Caco-2 (cell line): Measurements from ENCODE around the gene RAB35. TPM values are rescaled to one million over a fixed set of nuclear protein-coding genes. Genes with fewer than 3 reads are reported as not detected.

ENCODE experiments used
- BruUV-seq: library from RNA; stranded (reverse); fragments of 400-500 nt; replicated peaks from 2 replicates; lab custom pipeline; 2021; lab: Mats Ljungman, UMichigan
- CTCF ChIA-PET: fragments of 300-600 bp; sonication (Branson Sonifier 250); formaldehyde crosslinking; loops from one replicate; lab custom pipeline; 2022; ENCODE audit warnings: antibody characterized with exemption; lab: Charles Lee
- POLR2A ChIA-PET: fragments of 300-600 bp; sonication (Branson Sonifier 250); formaldehyde crosslinking; loops from one replicate; lab custom pipeline; 2022; ENCODE audit warnings: antibody characterized with exemption; lab: Charles Lee
- DNase-seq, 2 experiments: peaks; one replicate each; pipeline versions ENCODE4 v3.0.0 to v3.0.0-alpha.2; 2020 to 2022
- H3K27me3 ChIP-seq: replicated peaks from 2 replicates; pipeline ENCODE4 v1.6.0; 2011; ENCODE audit warnings: low read length; ENCODE audit not compliant: control insufficient read depth, insufficient read depth
- H3K36me3 ChIP-seq: 2 replicates; pipeline ENCODE4 v1.5.1; 2011; ENCODE audit warnings: low read length; ENCODE audit not compliant: control insufficient read depth, insufficient read depth
- H3K4me1 ChIP-seq: fragments of 250-450 bp; sonication (Bioruptor Pico); 2 replicates; pipeline ENCODE4 v1.5.1; 2020; ENCODE audit warnings: mild to moderate bottlenecking
- H3K4me3 ChIP-seq: 2 replicates; pipeline ENCODE4 v1.5.1; 2011; ENCODE audit warnings: low read depth, mild to moderate bottlenecking, control low read depth, low read length
- H3K9me3 ChIP-seq: fragments of 250-450 bp; sonication (Bioruptor Pico); 2 replicates; pipeline ENCODE4 v1.5.1; 2020; ENCODE audit warnings: mild to moderate bottlenecking, moderate library complexity
- H3K27ac Mint-ChIP-seq: one replicate; pipeline ENCODE4 v1.8.0; 2022; ENCODE audit warnings: mixed read lengths; ENCODE audit not compliant: unreplicated experiment
- H3K27me3 Mint-ChIP-seq: one replicate; pipeline ENCODE4 v1.8.0; 2022; ENCODE audit warnings: mixed read lengths; ENCODE audit not compliant: insufficient read depth, unreplicated experiment
- H3K36me3 Mint-ChIP-seq: one replicate; pipeline ENCODE4 v1.8.0; 2022; ENCODE audit warnings: mild to moderate bottlenecking, mixed read lengths; ENCODE audit not compliant: insufficient read depth, unreplicated experiment
- H3K4me1 Mint-ChIP-seq: one replicate; pipeline ENCODE4 v1.8.0; 2022; ENCODE audit warnings: low read depth, mixed read lengths; ENCODE audit not compliant: unreplicated experiment
- H3K4me3 Mint-ChIP-seq: one replicate; pipeline ENCODE4 v1.8.0; 2022; ENCODE audit warnings: mild to moderate bottlenecking, moderate library complexity, mixed read lengths; ENCODE audit not compliant: unreplicated experiment
- H3K9me3 Mint-ChIP-seq: one replicate; pipeline ENCODE4 v1.8.0; 2022; ENCODE audit warnings: mixed read lengths; ENCODE audit not compliant: unreplicated experiment
- CTCF ChIP-seq, 2 experiments: fragments of 200-600 bp in 1 of 2; IDR thresholded peaks; 1 replicate in 1 of 2; 2 replicates in 1 of 2; pipeline versions ENCODE4 v1.5.1 to v1.8.0; 2011 to 2022; ENCODE audit warnings: antibody characterized with exemption in 1 of 2, control low read depth in 1 of 2, inconsistent platforms in 1 of 2, low read depth in 1 of 2, low read length in 1 of 2, mild to moderate bottlenecking in 1 of 2, moderate library complexity in 1 of 2; ENCODE audit not compliant: insufficient read depth in 1 of 2, severe bottlenecking in 1 of 2, unreplicated experiment in 1 of 2
- intact Hi-C: fragments of 100-400 bp; cut with micrococcal nuclease; formaldehyde crosslinking; loops from one replicate; pipeline ENCODE4 v1.10.0; 2022; ENCODE audit not compliant: unreplicated experiment
- total RNA-seq: library from RNA; stranded (reverse); gene quantifications from 2 replicates; pipeline ENCODE4 v1.2.3, GENCODE V29; 2022

Gene RAB35
- total RNA-seq, 1 experiment from 2014 or later: 72.0 TPM

DNA sequence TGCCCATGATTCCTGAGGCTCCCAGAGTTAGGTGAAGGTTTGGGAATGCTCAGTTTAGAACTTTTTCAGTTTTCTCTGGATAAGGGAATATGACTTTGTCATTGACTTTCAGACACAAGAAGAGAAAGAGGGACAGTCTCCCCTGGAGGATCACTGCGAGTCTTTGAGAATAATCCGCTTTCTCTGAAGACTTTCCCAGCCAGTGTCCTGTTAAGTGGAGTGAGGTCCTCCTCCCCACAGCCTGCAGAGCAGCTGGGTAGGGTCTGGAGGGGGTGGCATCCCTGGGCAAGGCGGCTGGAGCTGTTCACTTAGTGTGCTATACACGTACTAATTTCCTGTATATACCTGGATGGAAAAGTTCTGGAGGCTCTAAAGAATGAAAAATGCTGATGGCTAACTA lies 8.5 kb upstream of the RAB35 start:
- no peak for TF ChIP-seq CTCF (IDR thresholded peaks at IDR 0.05; ENCODE audit: insufficient read depth in 1 of 2, low read depth in 1 of 2, low read length in 1 of 2, severe bottlenecking in 1 of 2, unreplicated experiment in 1 of 2)
- H3K9me3 ChIP-seq: no peaks in the 10 kb centered on the region
- no TSS peak for BruUV-seq
- H3K4me1 Mint-ChIP-seq: peaks cover 9% of the 10 kb centered on the region
- no peak overlapping the region for H3K4me3 ChIP-seq
- no peaks in the 10 kb centered on the region for H3K27me3 Mint-ChIP-seq
- intact Hi-C loops: no loop called here
- no peak overlapping the region for H3K4me3 Mint-ChIP-seq
- H3K4me1 ChIP-seq: no peaks in the 10 kb centered on the region
- no peaks in the 10 kb centered on the region for H3K9me3 Mint-ChIP-seq
- H3K36me3 ChIP-seq: peaks cover 5% of the 10 kb centered on the region
- no peak for DNase-seq
- H3K27me3 ChIP-seq: no peaks in the 10 kb centered on the region
- CTCF ChIA-PET: no interaction called here
- H3K27ac Mint-ChIP-seq: no peak overlapping the region
- POLR2A ChIA-PET: interaction anchor here (1.0 kb wide), 1 partner anchor 76 kb away, joined by 3 read pairs; the partner anchor contains the start of gene RPLP0
- peaks cover 47% of the 10 kb centered on the region for H3K36me3 Mint-ChIP-seq

DNA sequence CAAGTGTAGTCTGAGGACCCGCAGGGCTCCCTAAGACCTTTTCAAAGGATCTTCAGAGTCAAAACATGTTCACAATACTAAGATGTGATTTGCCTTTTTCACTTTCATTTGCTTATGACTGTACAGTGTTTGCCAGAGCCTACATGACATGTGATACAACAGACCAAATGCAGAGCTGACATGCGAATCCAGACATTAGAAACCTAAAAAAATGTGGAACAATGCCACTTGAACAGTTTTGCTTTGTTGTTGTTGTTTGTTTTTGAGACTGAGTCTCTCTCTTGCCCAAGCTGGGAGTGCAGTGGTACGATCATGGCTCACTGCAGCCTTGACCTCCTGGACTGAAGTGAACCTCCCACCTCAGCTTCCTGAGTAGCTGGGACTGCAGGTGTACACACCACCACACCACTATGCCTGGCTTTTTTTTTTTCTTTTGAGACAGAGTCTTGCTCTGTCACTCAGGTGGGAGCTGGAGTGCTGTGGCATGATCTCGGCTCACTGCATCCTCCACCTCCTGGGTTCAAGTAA lies 5.3 kb upstream of the RAB35 start:
- peaks cover 11% of the 10 kb centered on the region; the same call in 1 of the 2 replicates for H3K4me1 ChIP-seq
- TF ChIP-seq CTCF (IDR thresholded peaks at IDR 0.05; ENCODE audit: insufficient read depth in 1 of 2, low read depth in 1 of 2, low read length in 1 of 2, severe bottlenecking in 1 of 2, unreplicated experiment in 1 of 2): no peak
- no peak overlapping the region for H3K4me3 ChIP-seq
- ChIA-PET POLR2A (interaction anchor here (0.5 to 0.8 kb wide), 2 partner anchors 12 to 79 kb away, joined by 3 to 4 read pairs; partner anchors contain the start of gene RPLP0), CTCF (interaction anchor here (0.5 kb wide), 1 partner anchor 115 kb away, joined by 4 read pairs; no protein-coding TSS in a partner anchor)
- intact Hi-C loops: no loop called here
- H3K27me3 Mint-ChIP-seq: no peaks in the 10 kb centered on the region
- peaks cover 18% of the 10 kb centered on the region for H3K4me1 Mint-ChIP-seq
- H3K9me3 ChIP-seq: no peaks in the 10 kb centered on the region
- H3K27ac Mint-ChIP-seq: no peak overlapping the region
- peaks cover 39% of the 10 kb centered on the region for H3K36me3 Mint-ChIP-seq
- H3K4me3 Mint-ChIP-seq: no peak overlapping the region
- no peaks in the 10 kb centered on the region for H3K27me3 ChIP-seq
- H3K36me3 ChIP-seq: no peaks in the 10 kb centered on the region
- no peak for DNase-seq
- BruUV-seq: no TSS peak
- H3K9me3 Mint-ChIP-seq: no peaks in the 10 kb centered on the region

- BruUV-seq: no TSS peak
Observed at GRCh38 chr12:120121343-120121742, 4.8 kb upstream of the RAB35 start.

More at GRCh38 chr12:120121343-120121742, 4.8 kb upstream of the RAB35 start:
- CTCF ChIA-PET: interaction anchor here (0.5 to 0.6 kb wide), 2 partner anchors 17 to 115 kb away, joined by 3 to 4 read pairs; no protein-coding TSS in a partner anchor
- Mint-ChIP-seq H3K27ac (peak overlapping the region; percentile 2), H3K9me3 (no peaks in the 10 kb centered on the region), H3K4me1 (peaks cover 18% of the 10 kb centered on the region), H3K4me3 (no peak overlapping the region), H3K27me3 (no peaks in the 10 kb centered on the region), H3K36me3 (peaks cover 38% of the 10 kb centered on the region)
- Histone ChIP-seq H3K36me3 (no peaks in the 10 kb centered on the region), H3K27me3 (no peaks in the 10 kb centered on the region), H3K9me3 (no peaks in the 10 kb centered on the region), H3K4me3 (no peak overlapping the region), H3K4me1 (peaks cover 11% of the 10 kb centered on the region; the same call in 1 of the 2 replicates)
- intact Hi-C loops: no loop called here
- TF ChIP-seq CTCF (IDR thresholded peaks at IDR 0.05; ENCODE audit: insufficient read depth in 1 of 2, low read depth in 1 of 2, low read length in 1 of 2, severe bottlenecking in 1 of 2, unreplicated experiment in 1 of 2): no peak
- no peak for DNase-seq
- POLR2A ChIA-PET: interaction anchor here (0.8 kb wide), 2 partner anchors 80 kb away, joined by 4 to 5 read pairs; partner anchors contain the start of gene RPLP0
